SK-N-SH (cell line): ENCODE data around the gene CFAP92. TPM values are rescaled to one million over a fixed set of nuclear protein-coding genes. Genes with fewer than 3 reads are reported as not detected.

Source experiments
- CTCF ChIA-PET: fragments of 300-600, 350-600 bp; formaldehyde crosslinking; extraction: SDS; loops from one replicate; lab custom pipeline; 2021; lab: Yijun Ruan, JAX
- POLR2A ChIA-PET: fragments of 350-600 bp; sonication (Branson Sonifier 250); formaldehyde crosslinking; extraction: SDS; loops from one replicate; lab custom pipeline; 2020; ENCODE audit warnings: antibody characterized with exemption, inconsistent platforms; lab: Yijun Ruan, JAX
- DNase-seq: peaks from one replicate; pipeline ENCODE4 v3.0.0; 2012
- H2AFZ ChIP-seq: fragments of 200-600 bp; sonication (generic); 2 replicates; pipeline ENCODE4 v1.8.1; 2016; ENCODE audit warnings: antibody characterized with exemption, mild to moderate bottlenecking, low read depth
- H3F3A ChIP-seq: fragments of 200-600 bp; sonication (generic); replicated peaks from 2 replicates; pipeline ENCODE3; 2016; ENCODE audit warnings: antibody characterized with exemption, mild to moderate bottlenecking; ENCODE audit not compliant: insufficient read depth
- H3K27ac ChIP-seq, 2 experiments: fragments of 200-500 bp in 1 of 2; fragments of 200-600 bp in 1 of 2; sonication (Bioruptor generic) in 1 of 2; sonication (generic), shearing (Covaris generic) in 1 of 2; 2 replicates each; pipeline versions ENCODE4 v1.5.1 to v1.6.1; 2014 to 2016; ENCODE audit warnings: low read depth in 2 of 2, inconsistent platforms in 1 of 2, low read length in 1 of 2, mild to moderate bottlenecking in 1 of 2, mixed read lengths in 1 of 2
- H3K27me3 ChIP-seq: fragments of 200-600 bp; sonication (generic), shearing (Covaris generic); 2 replicates; pipeline ENCODE4 v1.6.1; 2016; ENCODE audit warnings: mixed run types; ENCODE audit not compliant: insufficient read depth
- H3K36me3 ChIP-seq, 2 experiments: fragments of 200-500 bp in 1 of 2; fragments of 200-600 bp in 1 of 2; sonication (Bioruptor generic) in 1 of 2; sonication (generic) in 1 of 2; replicated peaks in 1 of 2; 2 replicates each; pipeline versions ENCODE3 to v1.5.1; 2014 to 2016; ENCODE audit warnings: low read length in 1 of 2, mild to moderate bottlenecking in 1 of 2; ENCODE audit not compliant: insufficient read depth in 2 of 2, control insufficient read depth in 1 of 2
- H3K4me1 ChIP-seq, 2 experiments: fragments of 200-500 bp in 1 of 2; fragments of 200-600 bp in 1 of 2; sonication (Bioruptor generic) in 1 of 2; sonication (generic), shearing (Covaris generic) in 1 of 2; 2 replicates each; pipeline versions ENCODE4 v1.5.1 to v1.6.1; 2014 to 2016; ENCODE audit warnings: low read depth in 1 of 2, low read length in 1 of 2, mixed run types in 1 of 2; ENCODE audit not compliant: insufficient read depth in 2 of 2, control insufficient read depth in 1 of 2
- H3K4me2 ChIP-seq: fragments of 200-600 bp; sonication (generic), shearing (Covaris generic); 2 replicates; pipeline ENCODE4 v1.6.1; 2017; ENCODE audit warnings: mixed run types
- H3K4me3 ChIP-seq, 2 experiments: fragments of 200-500 bp in 1 of 2; fragments of 200-600 bp in 1 of 2; sonication (Bioruptor generic) in 1 of 2; sonication (generic), shearing (Covaris generic) in 1 of 2; 2 replicates each; pipeline versions ENCODE4 v1.5.1 to v1.8.1; 2014 to 2016; ENCODE audit warnings: low read depth in 2 of 2, inconsistent platforms in 1 of 2, low read length in 1 of 2, mild to moderate bottlenecking in 1 of 2, mixed read lengths in 1 of 2, moderate library complexity in 1 of 2
- H3K79me2 ChIP-seq: fragments of 200-600 bp; sonication (generic); 2 replicates; pipeline ENCODE4 v1.8.1; 2017; ENCODE audit warnings: mild to moderate bottlenecking; ENCODE audit not compliant: insufficient read depth
- H3K9ac ChIP-seq: fragments of 200-600 bp; sonication (generic); 2 replicates; pipeline ENCODE4 v1.6.1; 2017; ENCODE audit warnings: mixed run types
- H3K9me2 ChIP-seq: fragments of 200-600 bp; sonication (generic); 2 replicates; pipeline ENCODE4 v1.6.1; 2017; ENCODE audit warnings: mixed run types
- H3K9me3 ChIP-seq: fragments of 200-600 bp; sonication (generic); 2 replicates; pipeline ENCODE4 v1.6.1; 2017; ENCODE audit warnings: mixed run types, mild to moderate bottlenecking, moderate library complexity
- H4K20me1 ChIP-seq: fragments of 200-600 bp; sonication (generic); 2 replicates; pipeline ENCODE4 v1.6.1; 2017; ENCODE audit warnings: mild to moderate bottlenecking, mixed run types; ENCODE audit not compliant: insufficient read depth
- CHD2 ChIP-seq: fragments of 150-350 bp; IDR thresholded peaks from 2 replicates; pipeline ENCODE4 v1.6.1; 2018; ENCODE audit warnings: low read length; ENCODE audit not compliant: partially characterized antibody
- ELF1 ChIP-seq: IDR thresholded peaks from 2 replicates; pipeline ENCODE4 v1.4.0; 2012
- FOSL2 ChIP-seq: IDR thresholded peaks from 2 replicates; pipeline ENCODE4 v1.4.0; 2012; ENCODE audit warnings: low read depth, mild to moderate bottlenecking, moderate library complexity, borderline replicate concordance
- FOXJ3 ChIP-seq: sonication (generic); formaldehyde crosslinking; IDR thresholded peaks from 2 replicates; pipeline ENCODE4 v1.5.1; 2020; ENCODE audit warnings: mild to moderate bottlenecking, missing genetic modification reagents
- FOXM1 ChIP-seq: IDR thresholded peaks from 2 replicates; pipeline ENCODE4 v1.4.0; 2012; ENCODE audit warnings: low read depth, mild to moderate bottlenecking
- GABPA ChIP-seq: IDR thresholded peaks from 2 replicates; pipeline ENCODE4 v1.4.0; 2012; ENCODE audit warnings: low read depth, mild to moderate bottlenecking
- GATA2 ChIP-seq: sonication (generic); formaldehyde crosslinking; IDR thresholded peaks from 2 replicates; pipeline ENCODE4 v1.5.0; 2020; ENCODE audit warnings: mild to moderate bottlenecking, missing genetic modification reagents
- JUND ChIP-seq: IDR thresholded peaks from 2 replicates; pipeline ENCODE4 v1.4.0; 2012
- MXI1 ChIP-seq: IDR thresholded peaks from 2 replicates; pipeline ENCODE4 v1.6.1; 2012; ENCODE audit warnings: mild to moderate bottlenecking, low read depth, low read length, improper control_type of control experiment
- PBX3 ChIP-seq: IDR thresholded peaks from 2 replicates; pipeline ENCODE4; 2012
- POLR2AphosphoS5 ChIP-seq: IDR thresholded peaks from 2 replicates; pipeline ENCODE4 v1.6.1; 2012; ENCODE audit warnings: low read depth, low read length
- SIN3A ChIP-seq: IDR thresholded peaks from 2 replicates; pipeline ENCODE4 v1.6.1; 2012; ENCODE audit warnings: low read depth, mild to moderate bottlenecking, low read length, moderate library complexity, borderline replicate concordance
- TAF1 ChIP-seq: IDR thresholded peaks from 2 replicates; pipeline ENCODE4 v1.6.1; 2012; ENCODE audit warnings: low read depth, mild to moderate bottlenecking, low read length, moderate library complexity, borderline replicate concordance
- TCF12 ChIP-seq: IDR thresholded peaks from 2 replicates; pipeline ENCODE4 v1.4.0; 2012
- USF1 ChIP-seq: IDR thresholded peaks from 2 replicates; pipeline ENCODE4 v1.4.0; 2012; ENCODE audit warnings: low read depth, borderline replicate concordance
- YY1 ChIP-seq: IDR thresholded peaks from 2 replicates; pipeline ENCODE4 v1.4.0; 2012; ENCODE audit warnings: low read depth, mild to moderate bottlenecking
- ZBTB33 ChIP-seq: IDR thresholded peaks from 2 replicates; pipeline ENCODE4 v1.4.0; 2012; ENCODE audit warnings: low read depth, borderline replicate concordance
- WGBS: methylation state at CpG from one replicate; pipeline ENCODE4 v1.1.6; 2017; ENCODE audit warnings: low lambda C conversion rate; 5-methylcytosine and 5-hydroxymethylcytosine counted together
- polyA plus RNA-seq, 3 experiments: library from polyadenylated mRNA; depleted of rRNA; stranded (reverse); fragments of >200 nt; gene quantifications; 2 replicates each; pipeline ENCODE4 v1.2.3, GENCODE V29; 2012
- TF ChIP-seq, protein P1 (sequence below): fragments of 200-600 bp; sonication (generic); IDR thresholded peaks from 2 replicates; pipeline ENCODE4 v1.6.1; 2017; ENCODE audit warnings: antibody characterized with exemption, mild to moderate bottlenecking, moderate library complexity
- TF ChIP-seq, protein P2 (sequence below): fragments of 150-350 bp; IDR thresholded peaks from 2 replicates; pipeline ENCODE4 v1.6.1; 2017; ENCODE audit warnings: antibody characterized with exemption, low read length, low read depth, borderline replicate concordance
- TF ChIP-seq, protein P3 (sequence below): fragments of 150-350 bp; IDR thresholded peaks from 2 replicates; pipeline ENCODE4 v1.6.1; 2016; ENCODE audit warnings: mild to moderate bottlenecking, low read depth, low read length

CFAP92 gene
- polyA plus RNA-seq, 1 of the 3 experiments (the other 2 are of a cell fraction): not detected

DNA sequence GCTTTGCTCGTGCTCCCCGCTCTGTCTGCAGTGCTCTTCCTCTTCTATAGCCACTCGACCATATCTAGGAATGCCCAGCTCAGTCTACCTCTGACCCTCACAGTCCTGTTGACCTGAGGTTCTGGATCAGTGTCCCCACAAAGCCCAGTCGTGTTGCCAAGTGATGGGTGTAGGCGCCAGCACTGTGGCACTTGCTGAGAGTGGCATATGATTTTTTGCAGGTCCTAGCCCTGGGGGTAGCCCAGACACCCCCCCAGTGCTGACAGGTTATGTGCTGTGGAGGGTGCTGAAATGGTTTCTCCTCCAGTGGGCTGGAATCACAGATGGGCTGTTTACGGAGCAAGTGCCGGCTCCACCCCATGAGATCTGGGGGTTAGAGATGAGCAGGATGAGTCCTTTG lies 82.0 kb downstream of the CFAP92 start:
- no peaks in the 10 kb centered on the region for H3K79me2 ChIP-seq
- H4K20me1 ChIP-seq: no peaks in the 10 kb centered on the region
- POLR2A ChIA-PET: no interaction called here
- WGBS: 92% methylated on average over 7 of the region's 7 CpGs
- H3K4me3 ChIP-seq: no peak overlapping the region
- H3K9ac ChIP-seq: no peak overlapping the region
- H3K27ac ChIP-seq: no peak overlapping the region
- TF ChIP-seq, protein P1, sequence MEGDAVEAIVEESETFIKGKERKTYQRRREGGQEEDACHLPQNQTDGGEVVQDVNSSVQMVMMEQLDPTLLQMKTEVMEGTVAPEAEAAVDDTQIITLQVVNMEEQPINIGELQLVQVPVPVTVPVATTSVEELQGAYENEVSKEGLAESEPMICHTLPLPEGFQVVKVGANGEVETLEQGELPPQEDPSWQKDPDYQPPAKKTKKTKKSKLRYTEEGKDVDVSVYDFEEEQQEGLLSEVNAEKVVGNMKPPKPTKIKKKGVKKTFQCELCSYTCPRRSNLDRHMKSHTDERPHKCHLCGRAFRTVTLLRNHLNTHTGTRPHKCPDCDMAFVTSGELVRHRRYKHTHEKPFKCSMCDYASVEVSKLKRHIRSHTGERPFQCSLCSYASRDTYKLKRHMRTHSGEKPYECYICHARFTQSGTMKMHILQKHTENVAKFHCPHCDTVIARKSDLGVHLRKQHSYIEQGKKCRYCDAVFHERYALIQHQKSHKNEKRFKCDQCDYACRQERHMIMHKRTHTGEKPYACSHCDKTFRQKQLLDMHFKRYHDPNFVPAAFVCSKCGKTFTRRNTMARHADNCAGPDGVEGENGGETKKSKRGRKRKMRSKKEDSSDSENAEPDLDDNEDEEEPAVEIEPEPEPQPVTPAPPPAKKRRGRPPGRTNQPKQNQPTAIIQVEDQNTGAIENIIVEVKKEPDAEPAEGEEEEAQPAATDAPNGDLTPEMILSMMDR: no peak
- TF ChIP-seq POLR2AphosphoS5: no peak
- TF ChIP-seq, protein P2, sequence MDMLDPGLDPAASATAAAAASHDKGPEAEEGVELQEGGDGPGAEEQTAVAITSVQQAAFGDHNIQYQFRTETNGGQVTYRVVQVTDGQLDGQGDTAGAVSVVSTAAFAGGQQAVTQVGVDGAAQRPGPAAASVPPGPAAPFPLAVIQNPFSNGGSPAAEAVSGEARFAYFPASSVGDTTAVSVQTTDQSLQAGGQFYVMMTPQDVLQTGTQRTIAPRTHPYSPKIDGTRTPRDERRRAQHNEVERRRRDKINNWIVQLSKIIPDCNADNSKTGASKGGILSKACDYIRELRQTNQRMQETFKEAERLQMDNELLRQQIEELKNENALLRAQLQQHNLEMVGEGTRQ: no peak
- no peak for TF ChIP-seq CHD2
- no peak for TF ChIP-seq SIN3A
- TF ChIP-seq USF1: no peak
- no peak for TF ChIP-seq GATA2
- no peak for TF ChIP-seq FOSL2
- TF ChIP-seq, protein P3, sequence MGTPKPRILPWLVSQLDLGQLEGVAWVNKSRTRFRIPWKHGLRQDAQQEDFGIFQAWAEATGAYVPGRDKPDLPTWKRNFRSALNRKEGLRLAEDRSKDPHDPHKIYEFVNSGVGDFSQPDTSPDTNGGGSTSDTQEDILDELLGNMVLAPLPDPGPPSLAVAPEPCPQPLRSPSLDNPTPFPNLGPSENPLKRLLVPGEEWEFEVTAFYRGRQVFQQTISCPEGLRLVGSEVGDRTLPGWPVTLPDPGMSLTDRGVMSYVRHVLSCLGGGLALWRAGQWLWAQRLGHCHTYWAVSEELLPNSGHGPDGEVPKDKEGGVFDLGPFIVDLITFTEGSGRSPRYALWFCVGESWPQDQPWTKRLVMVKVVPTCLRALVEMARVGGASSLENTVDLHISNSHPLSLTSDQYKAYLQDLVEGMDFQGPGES: no peak
- no peak for TF ChIP-seq TCF12
- no peak for TF ChIP-seq ZBTB33
- no peak for TF ChIP-seq FOXJ3 (CRISPR knock-in tag)
- TF ChIP-seq GABPA: no peak
- TF ChIP-seq TAF1: no peak
- no peak for TF ChIP-seq JUND
- TF ChIP-seq PBX3: no peak
- TF ChIP-seq ELF1: no peak
- no peak for TF ChIP-seq FOXM1
- TF ChIP-seq YY1: no peak
- no peak for TF ChIP-seq MXI1
- H3F3A ChIP-seq: no peaks in the 10 kb centered on the region
- no peaks in the 10 kb centered on the region for H3K4me1 ChIP-seq
- no peak overlapping the region for H2AFZ ChIP-seq
- no peak for DNase-seq
- H3K36me3 ChIP-seq: peaks cover 11 to 84% of the 10 kb centered on the region in 2 experiments
- no peaks in the 10 kb centered on the region for H3K9me2 ChIP-seq
- no peak overlapping the region for H3K4me2 ChIP-seq
- CTCF ChIA-PET: no interaction called here
- no peaks in the 10 kb centered on the region for H3K27me3 ChIP-seq
- no peaks in the 10 kb centered on the region for H3K9me3 ChIP-seq
